Measurements from ENCODE around the gene ATOX1. TPM values are rescaled to one million over a fixed set of nuclear protein-coding genes. Genes with fewer than 3 reads are reported as not detected.
A peak's percentile ranks its signal among the peaks of the same experiment; 100 is the strongest.

Gene ATOX1
- total and polyA plus RNA-seq, 2 of the 13 experiments (the other 11 are each of a cell fraction or from before 2014, with no cell fraction given) = 62.4 to 124 TPM

DNA sequence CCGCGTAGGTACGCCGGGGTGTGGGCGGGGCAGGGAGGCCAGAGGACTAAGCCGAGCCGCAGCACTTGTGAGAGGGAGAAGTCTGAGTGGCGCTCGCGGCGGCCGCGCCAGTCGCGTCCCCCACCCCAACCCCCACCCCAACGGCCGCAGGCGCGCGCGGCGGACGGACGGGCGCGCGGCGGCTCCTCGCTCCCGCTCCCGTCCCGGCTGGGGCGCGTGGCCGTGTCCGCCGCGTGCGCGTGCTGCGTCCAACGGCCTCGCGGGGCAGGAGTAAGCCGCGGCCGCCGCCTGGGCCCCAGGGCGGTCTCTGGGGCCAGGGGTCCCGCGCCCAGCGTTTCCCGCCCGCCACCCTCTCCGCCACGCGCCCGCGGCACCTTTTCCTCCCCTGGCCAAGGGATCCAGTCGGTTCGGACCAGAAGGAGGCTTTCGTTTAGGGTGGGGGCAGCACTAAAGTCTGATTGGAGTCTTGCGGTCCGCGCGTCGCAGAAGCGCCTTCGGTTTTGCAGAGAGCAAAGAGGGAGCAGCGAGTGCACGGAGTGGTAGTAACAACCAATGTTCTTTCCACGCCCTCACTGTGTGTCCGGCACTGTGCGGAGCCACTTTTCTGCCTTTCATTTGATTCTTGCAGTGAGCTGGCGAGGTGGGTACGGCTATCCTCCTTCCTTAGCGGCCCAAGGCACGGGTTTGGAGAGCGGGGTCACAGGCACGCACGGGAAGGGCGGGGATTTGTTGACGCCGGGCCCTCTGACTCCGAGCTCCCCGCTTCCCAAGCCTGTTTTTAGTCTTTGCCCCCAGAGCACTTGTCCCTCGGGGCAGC lies 13.8 kb upstream of the ATOX1 start:
- no TSS peak for BruUV-seq (replicated peaks)
- Histone ChIP-seq H3K9ac (ENCODE audit: insufficient read depth, low read depth, low read length) (peak overlapping the region; percentile 90), H3K4me3 (replicated peaks in 1 of 3; ENCODE audit: insufficient read depth in 1 of 3, low read depth in 2 of 3, low read length in 3 of 3) (peak overlapping the region; percentile 91 to 97 (median 95)), H3K27ac (ENCODE audit: extremely low read length, insufficient read depth, low read length) (peak overlapping the region; percentile 88), H4K20me1 (ENCODE audit: insufficient read depth, low read length) (peaks cover 50% of the 10 kb centered on the region), H3K4me1 (ENCODE audit: insufficient read depth, low read length) (peaks cover 45% of the 10 kb centered on the region), H3K4me2 (ENCODE audit: low read depth, low read length) (peak overlapping the region; percentile 90), H3K9me3 (ENCODE audit: low read length) (no peaks in the 10 kb centered on the region), H3K36me3 (replicated peaks in 1 of 2; ENCODE audit: control insufficient read depth in 1 of 2, insufficient read depth in 2 of 2, low read length in 2 of 2) (peaks cover 0 to 3% of the 10 kb centered on the region in 2 experiments; a peak in 2 of 5 replicates), H3K79me2 (ENCODE audit: insufficient read depth, low read length) (peaks cover 52% of the 10 kb centered on the region), H3K27me3 (ENCODE audit: control insufficient read depth in 1 of 2, insufficient read depth in 2 of 2, low read length in 2 of 2) (no peaks in the 10 kb centered on the region; a peak in 1 of 5 replicates), H2AFZ (ENCODE audit: low read length) (no peak overlapping the region)
- FAIRE-seq = no peak
- under 1% methylated on average over 21 of the region's 87 CpGs for WGBS (ENCODE audit: low lambda C conversion rate)
- ChIA-PET CTCF (ENCODE audit: low intra/inter-chr PET ratio, low total read pairs) (interaction anchor here (1.1 kb wide), 1 partner anchor 120 kb away, joined by 3 read pairs; no protein-coding TSS in a partner anchor), POLR2A (interaction anchor here (1.0 to 5.4 kb wide), 19 partner anchors 8 to 520 kb away, joined by 3 to 148 read pairs (median 7); partner anchors contain the start of genes ATOX1, GM2A, SLC36A1 and SPARC)
- peak; percentile 23 for DNase-seq (ENCODE audit: low spot score)
- peak; percentile 2 for ATAC-seq
- intact Hi-C loops (cut with micrococcal nuclease; ENCODE audit: unreplicated experiment) = loop anchor here (2.0 to 5.0 kb wide), 3 partner anchors 49 to 520 kb away; partner anchors contain the start of gene GM2A
- in situ Hi-C loops (cut with HindIII; ENCODE audit: extremely low pct_ligation_motif_present, low pct_unique_long_range_greater_than_20kb) = no loop called here
- TF ChIP-seq ZNF292 (CRISPR knock-in tag; IDR thresholded peaks at IDR 0.05; ENCODE audit: borderline replicate concordance, low read depth) (no peak), GTF2F1 (IDR thresholded peaks at IDR 0.05; ENCODE audit: low read length) (no peak), KDM5A (IDR thresholded peaks at IDR 0.05; ENCODE audit: borderline replicate concordance, low read length) (peak; percentile 39; the same call in 1 of the 2 replicates), ZNF737 (CRISPR knock-in tag; IDR thresholded peaks at IDR 0.05; ENCODE audit: borderline replicate concordance) (no peak), MTA1 (CRISPR knock-in tag; IDR thresholded peaks at IDR 0.05; ENCODE audit: borderline replicate concordance) (0 out of 2 replicates have a peak, but pooled peaks have one; percentile 5), SOX6 (IDR thresholded peaks at IDR 0.05) (no peak), SOX6 (CRISPR knock-in tag; IDR thresholded peaks at IDR 0.05) (peak; percentile 19; the same call in 1 of the 2 replicates), ZNF598 (CRISPR knock-in tag; IDR thresholded peaks at IDR 0.05; ENCODE audit: borderline replicate concordance) (peak; percentile 46; the same call in 1 of the 2 replicates), ZNF563 (CRISPR knock-in tag; IDR thresholded peaks at IDR 0.05) (peak; percentile 31; the same call in 1 of the 2 replicates), ISX (CRISPR knock-in tag; conservative IDR thresholded peaks at IDR 0.05) (0 out of 2 replicates have a peak, but pooled peaks have one; percentile 51), ZFP41 (CRISPR knock-in tag; IDR thresholded peaks at IDR 0.05; ENCODE audit: borderline replicate concordance) (no peak), YEATS2 (CRISPR knock-in tag; IDR thresholded peaks at IDR 0.05; ENCODE audit: borderline replicate concordance) (no peak), CCDC6 (CRISPR knock-in tag; IDR thresholded peaks at IDR 0.05) (peak; percentile 91; the same call in 1 of the 2 replicates)
- TF ChIP-seq, protein P1, sequence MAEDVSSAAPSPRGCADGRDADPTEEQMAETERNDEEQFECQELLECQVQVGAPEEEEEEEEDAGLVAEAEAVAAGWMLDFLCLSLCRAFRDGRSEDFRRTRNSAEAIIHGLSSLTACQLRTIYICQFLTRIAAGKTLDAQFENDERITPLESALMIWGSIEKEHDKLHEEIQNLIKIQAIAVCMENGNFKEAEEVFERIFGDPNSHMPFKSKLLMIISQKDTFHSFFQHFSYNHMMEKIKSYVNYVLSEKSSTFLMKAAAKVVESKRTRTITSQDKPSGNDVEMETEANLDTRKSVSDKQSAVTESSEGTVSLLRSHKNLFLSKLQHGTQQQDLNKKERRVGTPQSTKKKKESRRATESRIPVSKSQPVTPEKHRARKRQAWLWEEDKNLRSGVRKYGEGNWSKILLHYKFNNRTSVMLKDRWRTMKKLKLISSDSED (CRISPR knock-in tag; IDR thresholded peaks at IDR 0.05) = 0 out of 2 replicates have a peak, but pooled peaks have one; percentile 32
- TF ChIP-seq, protein P2, sequence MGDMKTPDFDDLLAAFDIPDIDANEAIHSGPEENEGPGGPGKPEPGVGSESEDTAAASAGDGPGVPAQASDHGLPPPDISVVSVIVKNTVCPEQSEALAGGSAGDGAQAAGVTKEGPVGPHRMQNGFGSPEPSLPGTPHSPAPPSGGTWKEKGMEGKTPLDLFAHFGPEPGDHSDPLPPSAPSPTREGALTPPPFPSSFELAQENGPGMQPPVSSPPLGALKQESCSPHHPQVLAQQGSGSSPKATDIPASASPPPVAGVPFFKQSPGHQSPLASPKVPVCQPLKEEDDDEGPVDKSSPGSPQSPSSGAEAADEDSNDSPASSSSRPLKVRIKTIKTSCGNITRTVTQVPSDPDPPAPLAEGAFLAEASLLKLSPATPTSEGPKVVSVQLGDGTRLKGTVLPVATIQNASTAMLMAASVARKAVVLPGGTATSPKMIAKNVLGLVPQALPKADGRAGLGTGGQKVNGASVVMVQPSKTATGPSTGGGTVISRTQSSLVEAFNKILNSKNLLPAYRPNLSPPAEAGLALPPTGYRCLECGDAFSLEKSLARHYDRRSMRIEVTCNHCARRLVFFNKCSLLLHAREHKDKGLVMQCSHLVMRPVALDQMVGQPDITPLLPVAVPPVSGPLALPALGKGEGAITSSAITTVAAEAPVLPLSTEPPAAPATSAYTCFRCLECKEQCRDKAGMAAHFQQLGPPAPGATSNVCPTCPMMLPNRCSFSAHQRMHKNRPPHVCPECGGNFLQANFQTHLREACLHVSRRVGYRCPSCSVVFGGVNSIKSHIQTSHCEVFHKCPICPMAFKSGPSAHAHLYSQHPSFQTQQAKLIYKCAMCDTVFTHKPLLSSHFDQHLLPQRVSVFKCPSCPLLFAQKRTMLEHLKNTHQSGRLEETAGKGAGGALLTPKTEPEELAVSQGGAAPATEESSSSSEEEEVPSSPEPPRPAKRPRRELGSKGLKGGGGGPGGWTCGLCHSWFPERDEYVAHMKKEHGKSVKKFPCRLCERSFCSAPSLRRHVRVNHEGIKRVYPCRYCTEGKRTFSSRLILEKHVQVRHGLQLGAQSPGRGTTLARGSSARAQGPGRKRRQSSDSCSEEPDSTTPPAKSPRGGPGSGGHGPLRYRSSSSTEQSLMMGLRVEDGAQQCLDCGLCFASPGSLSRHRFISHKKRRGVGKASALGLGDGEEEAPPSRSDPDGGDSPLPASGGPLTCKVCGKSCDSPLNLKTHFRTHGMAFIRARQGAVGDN (CRISPR knock-in tag; IDR thresholded peaks at IDR 0.05) = peak; percentile 75
- TF ChIP-seq, protein P3, sequence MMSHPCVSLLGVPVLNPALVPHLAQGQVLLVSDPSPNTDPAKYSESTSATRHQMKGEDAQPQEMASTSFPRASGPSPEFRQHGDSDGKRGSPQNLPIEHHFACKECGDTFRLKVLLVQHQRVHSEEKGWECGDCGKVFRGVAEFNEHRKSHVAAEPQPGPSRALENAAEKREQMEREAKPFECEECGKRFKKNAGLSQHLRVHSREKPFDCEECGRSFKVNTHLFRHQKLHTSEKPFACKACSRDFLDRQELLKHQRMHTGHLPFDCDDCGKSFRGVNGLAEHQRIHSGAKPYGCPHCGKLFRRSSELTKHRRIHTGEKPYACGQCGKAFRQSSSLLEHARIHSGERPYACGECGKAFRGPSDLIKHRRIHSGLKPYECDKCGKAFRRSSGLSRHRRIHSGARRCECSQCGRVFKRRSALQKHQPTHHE (CRISPR knock-in tag; IDR thresholded peaks at IDR 0.05; ENCODE audit: borderline replicate concordance) = no peak

Data from HepG2 (cell line).